ELR (cell line): ENCODE measurements around the gene SPTBN1.

Source experiments
- DNase-seq: peaks from one replicate; pipeline ENCODE4 v3.0.0-alpha.2; 2015; ENCODE audit warnings: low read depth

SPTBN1 gene

GRCh38 chr2:54653572-54654204 lies 197.6 kb downstream of the SPTBN1 start:
- DNase-seq, result no peak

- DNase-seq, result no peak
Measured at GRCh38 chr2:54655046-54655809, 199.1 kb downstream of the SPTBN1 start.

- no peak for DNase-seq
Measured at GRCh38 chr2:54656863-54657262, 200.7 kb downstream of the SPTBN1 start.

DNA sequence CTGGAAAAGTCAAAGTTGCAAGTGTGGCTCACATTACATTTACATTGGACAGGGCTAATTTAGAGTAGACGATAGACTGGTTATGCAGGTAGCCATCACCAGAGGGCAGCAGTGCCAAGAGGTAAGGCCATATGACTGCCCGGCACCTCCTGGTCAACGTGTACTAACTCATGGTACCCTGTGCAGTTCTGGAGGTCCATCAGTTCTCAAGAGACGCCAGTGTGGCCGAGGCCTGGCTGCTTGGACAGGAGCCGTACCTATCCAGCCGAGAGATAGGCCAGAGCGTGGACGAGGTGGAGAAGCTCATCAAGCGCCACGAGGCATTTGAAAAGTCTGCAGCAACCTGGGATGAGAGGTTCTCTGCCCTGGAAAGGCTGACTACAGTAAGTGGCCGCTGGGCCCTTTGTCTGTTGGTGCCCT lies 201.5 kb downstream of the SPTBN1 start:
- DNase-seq, result peak; percentile 64

GRCh38 chr2:54658564-54659071 lies 202.5 kb downstream of the SPTBN1 start:
- DNase-seq, result peak; percentile 31

GRCh38 chr2:54659527-54659926 lies 203.4 kb downstream of the SPTBN1 start:
- DNase-seq, result no peak

DNA sequence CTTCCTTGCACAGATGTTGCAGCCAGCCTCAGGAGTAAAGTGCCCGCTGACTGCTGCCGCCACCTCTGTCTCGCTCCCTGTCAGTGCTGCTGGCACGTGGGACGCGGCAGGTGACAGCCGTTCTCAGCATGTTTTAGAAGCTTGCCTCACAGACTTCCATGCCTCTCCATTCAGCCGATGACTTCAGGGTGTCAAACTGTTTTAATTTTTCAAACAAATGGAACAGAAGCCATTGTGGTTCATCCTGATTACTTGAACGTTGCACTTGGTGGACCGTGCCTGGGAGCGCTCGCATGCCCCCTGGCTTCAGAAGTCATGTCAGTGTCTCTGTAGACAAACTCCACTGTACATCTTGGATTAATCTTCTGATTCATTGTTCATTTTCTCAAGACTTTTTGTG lies 204.6 kb downstream of the SPTBN1 start:
- no peak for DNase-seq

- DNase-seq, result no peak
Measured at GRCh38 chr2:54663424-54664030, 207.4 kb downstream of the SPTBN1 start.

DNA sequence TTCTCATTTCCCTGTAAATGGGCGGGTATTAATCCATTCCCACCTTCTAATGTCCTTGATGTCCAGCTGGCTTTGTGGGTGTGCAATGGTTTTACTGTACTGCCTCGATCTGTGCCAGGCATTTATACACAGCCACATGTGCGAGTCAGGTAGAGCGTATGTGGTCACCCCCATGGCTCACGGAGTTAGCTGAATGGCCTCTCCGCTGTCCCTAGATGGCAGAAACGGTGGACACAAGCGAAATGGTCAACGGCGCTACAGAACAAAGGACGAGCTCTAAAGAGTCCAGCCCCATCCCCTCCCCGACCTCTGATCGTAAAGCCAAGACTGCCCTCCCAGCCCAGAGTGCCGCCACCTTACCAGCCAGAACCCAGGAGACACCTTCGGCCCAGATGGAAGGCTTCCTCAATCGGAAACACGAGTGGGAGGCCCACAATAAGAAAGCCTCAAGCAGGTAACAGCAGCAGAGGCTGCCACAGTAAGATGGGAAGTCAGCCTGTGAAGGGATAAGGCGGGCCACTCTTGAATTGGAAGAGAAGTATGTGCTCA lies 208.2 kb downstream of the SPTBN1 start:
- no peak for DNase-seq

GRCh38 chr2:54665436-54665856 lies 209.3 kb downstream of the SPTBN1 start:
- DNase-seq, result peak; percentile 64

DNA sequence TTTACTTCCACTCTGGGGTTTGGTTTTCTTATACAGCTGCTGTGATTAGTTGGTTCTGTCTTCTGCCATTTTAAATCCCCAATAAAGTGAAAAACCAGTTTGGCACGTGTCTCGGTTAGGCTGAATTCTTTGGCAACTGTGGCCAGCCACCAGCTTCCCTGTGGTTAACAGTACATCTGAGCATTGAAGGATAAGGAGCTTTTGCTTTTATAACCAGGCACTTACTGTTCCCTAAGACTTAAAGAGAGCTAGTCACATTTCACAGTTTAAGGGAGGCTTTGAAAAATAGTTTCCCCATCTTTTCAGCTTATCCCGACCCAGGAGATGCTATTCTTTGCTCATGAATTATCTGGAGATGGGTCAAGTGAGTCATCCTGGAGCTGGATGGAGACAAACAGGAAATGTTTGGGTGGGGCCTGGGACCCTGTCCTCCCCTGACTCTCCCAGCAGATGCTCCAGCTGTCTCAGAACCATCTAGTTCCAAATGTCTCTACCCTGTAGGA lies 210.1 kb downstream of the SPTBN1 start:
- peak; percentile 69 for DNase-seq

DNA sequence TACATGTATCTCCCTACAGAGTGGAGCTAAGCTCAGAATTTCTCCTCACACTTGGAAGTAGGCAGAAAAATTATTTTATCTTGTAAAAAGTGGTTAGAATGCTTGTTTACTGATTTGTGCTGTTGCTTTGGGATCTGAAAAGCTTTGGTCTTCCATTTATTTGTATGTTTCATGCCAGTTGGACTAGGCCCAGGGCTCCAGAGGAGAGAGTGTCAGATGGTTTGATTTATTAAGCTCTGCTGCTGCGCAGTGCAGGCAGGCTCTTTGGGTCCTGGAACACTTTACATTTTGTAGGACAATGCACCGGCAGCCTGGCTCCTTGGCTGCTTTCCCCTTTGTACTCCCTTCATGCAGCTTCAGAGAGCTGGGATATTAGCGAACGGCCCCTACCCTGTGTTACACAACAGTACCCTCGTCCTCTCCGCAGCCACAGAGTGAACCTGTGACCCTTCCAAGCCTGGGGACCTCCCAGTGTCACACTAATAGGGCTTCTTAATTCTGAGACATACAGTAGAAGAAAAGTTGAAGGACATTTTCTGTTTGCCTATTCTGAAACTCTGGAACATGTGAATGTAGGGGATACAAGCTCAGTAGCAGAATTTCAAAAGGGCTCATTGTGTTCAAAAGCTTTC lies 210.6 kb downstream of the SPTBN1 start:
- no peak for DNase-seq

- no peak for DNase-seq
Measured at GRCh38 chr2:54667266-54667639, 211.1 kb downstream of the SPTBN1 start.

DNA sequence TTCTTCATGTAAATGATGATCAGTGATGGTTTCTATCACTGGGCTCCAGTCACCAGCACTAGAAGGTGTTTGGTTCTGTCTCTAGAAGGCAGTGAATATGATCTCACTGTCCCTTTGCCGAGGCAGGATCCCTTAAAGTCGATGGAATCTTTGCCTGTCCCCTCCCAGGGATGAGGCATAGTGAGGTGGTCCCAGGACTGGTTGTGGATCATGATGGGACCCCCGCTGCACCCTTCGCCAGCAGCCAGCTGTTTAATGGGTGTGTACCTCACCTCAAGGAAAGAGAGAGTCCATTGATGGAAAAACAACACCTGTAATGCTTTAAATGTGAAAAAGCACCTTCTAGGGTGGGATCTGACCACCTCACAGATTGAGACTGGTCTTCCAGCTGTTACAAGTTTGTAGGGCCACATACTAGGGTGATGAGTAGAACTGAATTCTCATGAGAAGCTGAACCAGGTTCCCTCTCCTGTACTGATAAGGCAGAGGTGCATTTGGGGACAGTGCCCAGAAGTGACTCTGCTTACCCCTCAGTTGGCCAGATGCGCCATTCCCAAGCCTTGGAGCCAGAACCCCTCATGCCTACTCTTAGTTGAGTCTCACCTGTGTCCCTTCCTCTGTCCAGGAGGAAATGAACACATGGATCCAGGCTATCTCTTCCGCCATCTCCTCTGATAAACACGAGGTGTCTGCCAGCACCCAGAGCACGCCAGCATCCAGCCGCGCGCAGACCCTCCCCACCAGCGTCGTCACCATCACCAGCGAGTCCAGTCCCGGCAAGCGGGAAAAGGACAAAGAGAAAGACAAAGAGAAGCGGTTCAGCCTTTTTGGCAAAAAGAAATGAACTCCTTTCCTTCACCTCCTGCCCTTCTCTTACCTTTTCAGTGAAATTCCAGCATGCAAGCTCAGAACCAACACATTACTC lies 211.9 kb downstream of the SPTBN1 start:
- no peak for DNase-seq

DNA sequence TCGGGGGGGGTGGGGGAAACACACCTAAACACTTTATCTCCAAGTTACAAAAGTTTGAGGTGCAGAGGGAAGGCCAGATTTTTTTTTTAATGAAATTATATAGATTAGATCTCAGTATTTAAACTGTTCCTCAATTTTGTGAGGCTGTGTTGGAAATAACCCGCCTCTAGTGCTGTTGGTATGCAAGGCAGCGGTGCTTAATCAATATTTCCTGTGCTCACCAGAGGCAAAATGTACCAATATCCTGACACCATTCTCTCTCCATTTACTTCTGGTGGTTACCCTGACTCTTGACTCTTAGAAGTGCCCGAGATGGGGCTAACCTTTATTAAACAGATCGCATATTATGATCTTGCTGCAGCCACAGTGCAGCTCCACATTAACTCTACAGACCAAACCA lies 212.6 kb downstream of the SPTBN1 start:
- DNase-seq, result no peak

DNA sequence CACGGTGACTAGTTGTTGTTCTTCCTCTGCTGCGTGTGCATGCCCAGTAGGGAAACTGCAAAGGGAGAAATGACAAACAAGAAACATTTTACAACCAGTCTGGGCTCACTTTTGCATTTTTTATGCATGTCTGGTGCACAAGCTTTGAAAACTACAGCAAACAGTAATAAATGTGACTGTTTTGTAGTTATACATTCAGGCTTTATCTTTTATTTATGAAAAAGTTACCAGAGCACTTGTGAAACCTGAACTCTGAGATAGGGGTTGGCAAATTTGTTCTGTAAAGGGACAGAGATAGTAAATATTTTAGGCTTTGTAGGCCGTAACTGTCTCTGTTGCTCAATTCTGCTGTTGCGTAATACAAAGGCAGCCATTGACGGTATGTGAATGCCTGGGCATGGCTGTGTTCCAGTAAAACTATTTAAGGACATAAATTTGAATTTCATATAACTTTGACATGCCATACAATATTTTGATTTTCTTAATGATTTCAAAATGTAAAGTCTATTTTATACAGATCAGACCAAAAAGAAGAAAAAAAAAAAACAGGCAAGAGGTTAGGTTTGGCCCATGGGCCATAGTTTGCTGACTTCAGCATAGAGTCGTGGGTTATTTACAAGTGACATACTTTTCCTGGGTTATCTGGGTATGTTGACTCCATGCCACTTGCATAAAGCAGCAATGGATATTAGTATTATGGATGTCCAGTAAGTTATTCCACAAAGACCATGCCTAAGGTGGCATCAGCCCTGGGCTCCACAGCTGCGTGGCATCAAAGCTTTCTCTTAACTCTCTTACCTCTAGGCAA lies 213.8 kb downstream of the SPTBN1 start:
- no peak for DNase-seq

- DNase-seq, result no peak
Measured at GRCh38 chr2:54670485-54671009, 214.4 kb downstream of the SPTBN1 start.

DNA sequence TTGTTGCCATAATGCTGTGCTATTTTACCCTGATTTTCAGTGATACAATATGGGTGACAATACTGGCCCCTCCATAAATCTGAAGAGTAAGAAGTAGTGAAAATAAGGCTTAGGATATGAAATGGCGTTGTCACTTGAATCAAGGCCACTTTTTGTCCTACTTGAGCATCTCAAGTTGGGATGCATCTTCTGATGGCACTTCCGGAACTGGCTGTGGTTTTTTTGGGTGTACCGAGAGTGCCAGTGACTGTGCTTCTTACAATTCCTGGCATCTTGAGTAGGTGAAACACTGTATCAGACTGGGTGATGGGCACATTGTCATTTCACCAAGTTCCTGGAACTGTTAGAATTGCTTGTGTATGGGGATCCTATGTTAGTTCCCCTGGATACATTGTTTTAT lies 214.9 kb downstream of the SPTBN1 start:
- DNase-seq, result no peak

DNA sequence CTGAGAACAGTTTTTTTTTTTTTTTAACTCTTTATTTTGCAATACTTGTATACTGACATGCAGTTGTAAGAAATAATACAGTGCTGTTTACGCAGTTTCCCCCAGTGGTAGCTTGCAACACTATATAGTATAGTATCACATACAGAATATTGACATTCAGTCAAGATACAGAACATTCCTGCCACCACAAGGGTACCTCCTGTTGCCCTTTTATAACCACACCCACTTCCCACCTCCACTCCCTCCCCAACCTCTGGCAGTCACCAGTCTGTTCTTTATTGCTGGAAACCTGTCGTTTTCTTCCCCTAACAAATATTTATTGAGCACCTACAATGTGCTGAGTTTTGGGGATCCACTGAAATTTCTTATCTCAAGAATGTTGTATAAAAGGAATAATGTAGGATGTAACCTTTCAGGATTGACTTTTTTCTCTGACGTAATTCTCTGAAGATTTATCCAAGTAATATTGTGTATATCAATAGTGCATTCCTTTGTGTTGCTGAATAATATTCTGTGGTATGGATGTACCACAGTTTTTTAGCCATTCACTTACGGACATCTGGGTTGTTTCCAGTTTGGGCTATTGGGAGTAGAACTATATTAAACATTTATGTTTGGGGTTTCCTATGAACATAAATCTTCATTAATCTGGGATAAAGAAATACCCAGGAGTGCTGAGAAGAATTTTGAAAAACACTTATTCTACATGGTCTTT lies 215.9 kb downstream of the SPTBN1 start:
- no peak for DNase-seq
